GM21619 (cell line): ENCODE results near the gene ADCY1.

ENCODE experiments used
- ATAC-seq: cut with Tn5 transposase; IDR thresholded peaks from one replicate; pipeline ENCODE4 v1.9.1; 2021; ENCODE audit not compliant: unreplicated experiment

The ADCY1 gene

DNA sequence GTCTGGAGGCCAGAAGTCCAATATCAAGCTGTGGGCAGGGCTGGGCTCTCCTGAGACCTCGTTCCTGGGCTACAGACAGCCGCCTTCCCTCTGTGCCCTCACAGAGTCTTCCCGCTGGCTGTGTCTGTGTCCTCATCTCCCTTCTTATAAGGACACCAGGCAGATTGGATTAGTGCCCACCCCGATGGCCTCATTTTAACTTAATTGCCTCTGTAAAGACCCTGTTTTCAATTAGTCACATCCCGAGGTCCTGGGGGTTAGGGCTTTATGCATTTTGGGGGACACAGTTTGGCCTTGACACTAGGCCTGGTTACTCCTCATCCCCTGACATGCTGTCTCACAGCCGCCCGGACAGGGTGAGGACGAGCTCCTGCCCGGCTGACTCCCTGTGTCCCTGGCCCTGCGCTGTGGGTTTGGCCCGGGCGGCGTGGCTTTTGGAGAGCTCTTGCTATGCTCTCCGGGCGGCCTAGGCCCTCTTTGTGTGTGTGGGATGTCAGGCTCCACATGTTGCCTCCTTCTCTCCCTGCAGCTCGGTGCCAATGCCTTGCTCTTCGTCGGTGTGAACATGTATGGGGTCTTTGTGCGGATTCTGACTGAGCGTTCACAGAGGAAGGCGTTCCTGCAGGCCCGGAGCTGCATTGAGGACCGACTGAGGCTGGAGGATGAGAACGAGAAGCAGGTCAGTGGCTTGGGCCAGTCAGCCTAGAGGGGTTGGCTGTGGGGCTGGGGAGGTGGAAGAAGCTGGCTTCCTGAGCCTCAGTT lies 18.2 kb downstream of the ADCY1 start:
- no peak for ATAC-seq

GRCh38 chr7:45593121-45593541 lies 19.0 kb downstream of the ADCY1 start:
- no peak for ATAC-seq

GRCh38 chr7:45593877-45594276 lies 19.7 kb downstream of the ADCY1 start:
- no peak for ATAC-seq

DNA sequence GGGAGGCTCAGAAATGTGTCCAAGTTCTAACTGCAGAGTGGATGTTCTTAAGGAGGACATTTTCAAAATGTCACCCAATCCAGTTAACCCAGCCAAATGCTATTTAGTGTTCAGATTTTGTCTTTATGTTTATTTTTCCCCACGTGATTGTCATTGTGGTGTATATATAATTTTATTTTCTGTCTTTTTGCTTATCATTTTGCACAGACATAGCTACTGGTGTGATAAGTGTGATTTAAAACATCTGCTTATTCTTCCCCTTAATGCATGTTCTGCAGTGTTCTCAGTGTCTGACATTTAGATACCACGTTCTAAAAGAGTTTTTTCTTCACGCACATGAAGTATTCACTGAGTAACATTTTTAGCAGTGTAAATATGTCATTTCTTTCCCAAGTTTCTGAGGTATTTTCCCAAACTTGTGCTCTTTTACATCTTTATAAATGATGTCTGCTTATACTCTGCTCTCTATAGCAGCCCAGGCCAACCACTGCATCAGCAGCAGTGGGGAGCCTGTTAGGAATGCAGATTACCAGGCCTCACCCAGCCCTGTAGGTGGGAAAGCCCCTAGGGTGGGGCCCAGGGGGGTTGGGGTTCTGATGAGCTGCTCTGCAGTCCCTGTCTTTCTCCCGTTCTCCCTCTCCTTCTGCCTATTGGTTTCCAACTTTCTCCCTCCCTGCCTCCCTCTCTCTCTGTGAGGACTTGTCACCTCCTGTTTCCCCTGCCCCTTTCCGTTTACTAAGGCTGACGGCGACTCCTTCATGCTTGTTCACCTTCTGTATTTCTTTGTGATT lies 20.8 kb downstream of the ADCY1 start:
- no peak for ATAC-seq

GRCh38 chr7:45595809-45596664 lies 21.9 kb downstream of the ADCY1 start:
- no peak for ATAC-seq

DNA sequence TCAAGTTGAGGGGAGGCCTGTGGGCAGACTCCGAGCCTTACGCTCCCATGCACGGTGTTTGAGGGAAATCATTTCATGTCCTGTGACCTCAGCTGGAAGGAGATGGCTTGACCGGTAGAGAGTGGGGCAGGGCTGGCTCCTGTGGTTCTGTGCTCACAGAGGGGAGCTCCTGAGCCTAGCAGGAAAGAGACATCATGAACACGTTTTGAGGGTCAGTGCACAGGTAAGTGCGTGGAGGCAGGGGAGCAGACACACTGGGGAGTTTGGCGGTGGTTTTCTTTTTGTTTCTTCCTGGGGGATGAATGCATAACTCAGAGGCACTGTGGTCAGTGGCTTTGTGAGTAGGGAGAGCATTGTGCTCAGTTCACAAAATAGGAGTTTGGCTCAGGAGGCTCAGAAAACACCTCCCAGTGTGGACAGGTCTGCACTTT lies 22.5 kb downstream of the ADCY1 start:
- ATAC-seq: no peak

- ATAC-seq: no peak
Measured at GRCh38 chr7:45597286-45597984, 23.3 kb downstream of the ADCY1 start.

DNA sequence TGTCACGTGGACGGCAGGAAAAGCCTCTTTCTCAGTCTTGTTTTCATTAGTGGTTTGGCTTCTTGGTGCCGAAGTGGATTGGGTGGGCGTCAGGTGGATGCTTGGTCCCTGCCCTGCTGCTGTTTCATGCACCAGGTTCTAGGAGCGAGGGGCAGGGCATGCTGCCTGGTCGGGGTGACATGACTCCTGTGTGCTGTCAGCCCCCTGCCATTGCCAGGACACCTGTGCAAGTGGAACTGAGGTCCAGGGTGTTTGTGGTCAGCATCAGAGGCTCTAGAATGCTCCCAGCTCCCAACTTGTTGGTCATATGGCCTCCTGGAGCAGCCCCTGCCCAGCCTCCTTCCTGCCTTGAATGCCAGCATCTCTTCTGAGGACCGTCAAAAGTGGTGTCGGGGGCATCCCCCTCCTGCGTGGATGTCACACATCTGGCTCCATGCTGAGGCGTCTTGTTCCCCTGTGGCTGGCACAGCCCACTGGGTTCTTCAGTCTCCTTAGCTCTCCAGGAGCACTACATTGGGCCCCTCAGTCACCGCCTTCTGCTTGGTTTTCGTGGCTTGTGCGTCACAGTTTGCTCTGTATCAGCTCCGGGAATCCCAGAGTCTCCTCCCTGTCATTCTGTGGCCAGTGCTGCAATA lies 24.8 kb downstream of the ADCY1 start:
- ATAC-seq: no peak

GRCh38 chr7:45599851-45600706 lies 25.9 kb downstream of the ADCY1 start:
- no peak for ATAC-seq

- no peak for ATAC-seq
Measured at GRCh38 chr7:45601094-45601493, 26.9 kb downstream of the ADCY1 start.

DNA sequence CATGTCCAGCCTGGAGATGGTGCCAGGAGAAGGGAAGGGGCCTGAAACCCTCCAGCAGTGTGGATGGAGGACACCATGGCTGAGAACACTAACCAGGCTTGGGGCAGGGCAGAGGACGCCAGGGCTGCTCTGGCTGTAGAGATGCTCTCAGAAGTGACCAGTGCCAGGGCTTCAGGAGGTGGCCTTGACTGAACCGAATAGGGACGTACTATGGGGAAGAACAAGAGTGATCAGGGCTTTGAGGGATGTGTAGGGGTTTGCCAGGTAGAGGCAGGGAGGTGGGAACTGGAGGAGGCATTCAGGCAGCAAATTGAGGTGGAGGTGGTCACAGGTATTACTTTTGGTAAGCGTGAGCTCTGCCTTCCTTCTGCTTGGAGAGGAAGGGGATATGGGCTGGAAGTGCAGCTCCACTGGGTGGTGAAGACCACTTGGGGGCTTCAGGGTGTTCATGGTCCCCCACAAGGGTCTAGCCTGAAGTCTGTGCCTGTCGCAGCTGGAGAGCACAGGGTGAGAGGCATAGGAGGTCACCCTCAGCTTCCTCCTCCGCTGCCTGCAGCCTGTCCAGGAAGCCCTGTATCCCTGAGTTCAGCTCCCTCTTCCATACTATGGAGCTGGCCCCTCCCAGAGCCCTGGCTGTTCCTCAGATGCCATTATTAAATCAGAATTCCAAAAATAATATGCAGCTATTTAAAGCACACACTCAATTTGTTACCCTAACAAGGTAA lies 27.8 kb downstream of the ADCY1 start:
- no peak for ATAC-seq

- ATAC-seq: no peak
Measured at GRCh38 chr7:45606050-45606449, 31.9 kb downstream of the ADCY1 start.

DNA sequence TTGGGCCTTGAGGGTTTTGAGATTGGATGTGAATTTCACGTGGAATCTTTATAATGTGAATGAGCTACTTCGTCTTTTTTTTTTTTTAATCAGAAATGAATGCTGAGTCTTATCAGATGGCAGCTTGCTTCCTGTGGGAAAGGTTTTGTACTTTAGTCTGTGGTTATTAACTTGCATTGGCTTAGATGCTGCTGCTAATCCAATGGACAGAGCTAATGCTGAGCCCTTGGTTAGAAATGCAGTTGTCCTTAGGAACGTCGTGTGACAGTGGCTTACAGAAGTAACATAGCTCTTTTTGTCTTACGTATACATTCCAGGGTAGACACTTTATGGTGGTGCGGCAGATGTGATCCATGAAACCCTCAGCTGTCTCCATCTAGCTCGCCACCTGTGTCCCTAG lies 32.8 kb downstream of the ADCY1 start:
- ATAC-seq: no peak

DNA sequence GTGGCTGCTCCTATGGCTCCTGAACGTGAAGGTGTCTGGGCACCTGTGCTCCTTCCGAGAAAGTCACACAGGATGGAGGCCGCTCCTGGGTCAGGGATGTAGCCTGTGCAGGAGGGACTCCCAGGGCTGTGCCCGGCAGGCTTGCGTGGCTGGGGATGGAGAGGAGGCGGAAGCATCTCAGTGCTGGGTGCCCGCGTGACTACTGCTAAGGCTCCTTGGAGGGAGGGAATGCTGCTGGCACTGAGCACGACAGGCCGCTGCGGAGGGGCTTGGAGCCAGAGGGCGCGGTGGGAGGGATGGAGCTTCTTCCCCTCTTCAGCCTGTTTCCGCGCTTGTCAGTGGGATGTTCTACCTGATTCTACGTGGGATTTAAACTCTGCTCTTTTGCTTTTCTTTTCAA lies 35.0 kb downstream of the ADCY1 start:
- no peak for ATAC-seq

DNA sequence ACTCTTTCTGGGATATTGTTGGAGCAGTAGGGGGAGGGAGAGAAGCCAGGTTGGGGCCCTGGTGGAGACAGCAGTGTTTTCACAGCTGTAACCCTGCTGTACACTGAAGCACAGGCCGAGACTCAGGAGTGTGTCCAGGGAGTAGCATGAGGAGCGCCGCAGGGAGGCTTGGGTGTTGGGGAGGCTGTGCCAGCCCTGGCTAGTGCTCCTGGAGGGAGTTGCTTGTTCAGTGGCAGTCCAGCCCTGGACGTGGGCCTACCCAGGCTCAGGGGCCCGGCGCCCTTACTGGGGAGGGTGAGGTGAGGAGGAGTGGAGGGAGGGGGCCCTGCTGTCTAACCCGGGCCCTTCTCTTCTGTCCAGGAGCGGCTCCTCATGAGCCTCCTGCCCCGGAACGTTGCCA lies 35.9 kb downstream of the ADCY1 start:
- ATAC-seq: no peak

- ATAC-seq: no peak
Measured at GRCh38 chr7:45610660-45611299, 36.6 kb downstream of the ADCY1 start.

- no peak for ATAC-seq
Measured at GRCh38 chr7:45617166-45617565, 43.0 kb downstream of the ADCY1 start.

- ATAC-seq: no peak
Measured at GRCh38 chr7:45622058-45622457, 47.9 kb downstream of the ADCY1 start.
